ENCODE measurements around the gene PTPRR. TPM values are rescaled to one million over a fixed set of nuclear protein-coding genes. Genes with fewer than 3 reads are reported as not detected.

The PTPRR gene
- total and polyA plus RNA-seq, 2 donors (not counting 3 experiments of a cell fraction or from before 2014, with no cell fraction given): 0.46 to 1.1 TPM

- no peak overlapping the region for H2AFZ ChIP-seq (ENCODE audit: low read depth, low read length)
- no peak for FAIRE-seq
- no peaks in the 10 kb centered on the region for H3K79me2 ChIP-seq (ENCODE audit: control insufficient read depth, insufficient read depth, low read length)
- no peaks in the 10 kb centered on the region for H3K4me1 ChIP-seq (ENCODE audit: control insufficient read depth, extremely low read depth, insufficient read depth, low read length)
- dilution Hi-C loops (cut with MboI; ENCODE audit: extremely low pct_ligation_motif_present, low sequenced_read_pairs) (no loop called here), intact Hi-C loops (cut with micrococcal nuclease) (no loop called here)
- no peaks in the 10 kb centered on the region for H3K9me3 ChIP-seq (replicated peaks; ENCODE audit: control insufficient read depth, insufficient read depth, low read length)
- H3K4me3 ChIP-seq (replicated peaks in 1 of 3; ENCODE audit: insufficient read depth in 1 of 3, low read depth in 1 of 3, low read length in 3 of 3): no peak overlapping the region
- ChIA-PET CTCF (no interaction called here), POLR2A (no interaction called here)
- no peak overlapping the region for H3K27ac ChIP-seq (ENCODE audit: insufficient read depth, low read depth, low read length)
- H3K4me2 ChIP-seq (ENCODE audit: insufficient read depth, low read length): no peak overlapping the region
- H3K36me3 ChIP-seq (ENCODE audit: control insufficient read depth in 2 of 2, extremely low read depth in 1 of 2, insufficient read depth in 2 of 2, low read length in 2 of 2): no peaks in the 10 kb centered on the region
- DNase-seq (ENCODE audit: low read depth, low spot score): no peak
- no peaks in the 10 kb centered on the region for H3K9me1 ChIP-seq (replicated peaks; ENCODE audit: control insufficient read depth, extremely low read depth, insufficient read depth, low read length)
- no TSS peak for BruUV-seq (replicated peaks)
- peaks cover 3 to 4% of the 10 kb centered on the region in 2 experiments for H3K27me3 ChIP-seq (ENCODE audit: control insufficient read depth in 2 of 2, insufficient read depth in 2 of 2, low read length in 2 of 2)
- H4K20me1 ChIP-seq (replicated peaks; ENCODE audit: control insufficient read depth, extremely low read depth, insufficient read depth, low read length): no peaks in the 10 kb centered on the region
- TF ChIP-seq POLR2A (IDR thresholded peaks at IDR 0.05; ENCODE audit: low read depth, low read length): no peak
- TF ChIP-seq MAX (IDR thresholded peaks at IDR 0.05; ENCODE audit: insufficient read depth, insufficient read length): no peak
- TF ChIP-seq CTCF (IDR thresholded peaks at IDR 0.05; ENCODE audit: extremely low read depth in 1 of 2, insufficient read depth in 1 of 2, low read depth in 1 of 2, low read length in 2 of 2): no peak
- no peak for TF ChIP-seq EZH2 (IDR thresholded peaks at IDR 0.05; ENCODE audit: borderline replicate concordance, low read depth, low read length, severe bottlenecking)
- TF ChIP-seq FOS (IDR thresholded peaks at IDR 0.05; ENCODE audit: borderline replicate concordance, insufficient read depth, low read length): no peak
- H3K9ac ChIP-seq (replicated peaks; ENCODE audit: extremely low read depth, insufficient read depth, low read length): no peak overlapping the region
These were observed 113.7 kb downstream of the PTPRR start for GRCh38 chr12:70806827-70807226.

- no TSS peak for BruUV-seq (replicated peaks)
- intact Hi-C loops (cut with micrococcal nuclease): no loop called here
- Histone ChIP-seq H3K9me1 (replicated peaks; ENCODE audit: control insufficient read depth, extremely low read depth, insufficient read depth, low read length) (no peaks in the 10 kb centered on the region), H3K4me3 (replicated peaks in 1 of 3; ENCODE audit: insufficient read depth in 1 of 3, low read depth in 1 of 3, low read length in 3 of 3) (no peak overlapping the region), H3K9me3 (replicated peaks; ENCODE audit: control insufficient read depth, insufficient read depth, low read length) (no peaks in the 10 kb centered on the region), H3K79me2 (ENCODE audit: control insufficient read depth, insufficient read depth, low read length) (no peaks in the 10 kb centered on the region), H3K27ac (ENCODE audit: insufficient read depth, low read depth, low read length) (no peak overlapping the region), H4K20me1 (replicated peaks; ENCODE audit: control insufficient read depth, extremely low read depth, insufficient read depth, low read length) (no peaks in the 10 kb centered on the region), H3K4me1 (ENCODE audit: control insufficient read depth, extremely low read depth, insufficient read depth, low read length) (no peaks in the 10 kb centered on the region), H3K36me3 (ENCODE audit: control insufficient read depth in 2 of 2, extremely low read depth in 1 of 2, insufficient read depth in 2 of 2, low read length in 2 of 2) (no peaks in the 10 kb centered on the region), H3K4me2 (ENCODE audit: insufficient read depth, low read length) (no peak overlapping the region), H3K9ac (replicated peaks; ENCODE audit: extremely low read depth, insufficient read depth, low read length) (no peak overlapping the region), H2AFZ (ENCODE audit: low read depth, low read length) (no peak overlapping the region), H3K27me3 (ENCODE audit: control insufficient read depth in 2 of 2, insufficient read depth in 2 of 2, low read length in 2 of 2) (peaks cover 3 to 4% of the 10 kb centered on the region in 2 experiments)
- ChIA-PET POLR2A (no interaction called here), CTCF (no interaction called here)
- no peak for DNase-seq (ENCODE audit: low read depth, low spot score)
- dilution Hi-C loops (cut with MboI; ENCODE audit: extremely low pct_ligation_motif_present, low sequenced_read_pairs): no loop called here
- no peak for FAIRE-seq
- TF ChIP-seq GATA2 (IDR thresholded peaks at IDR 0.05; ENCODE audit: insufficient read depth, insufficient read length, low read depth, low read length) (no peak), EZH2 (IDR thresholded peaks at IDR 0.05; ENCODE audit: borderline replicate concordance, low read depth, low read length, severe bottlenecking) (no peak), CTCF (IDR thresholded peaks at IDR 0.05; ENCODE audit: extremely low read depth in 1 of 2, insufficient read depth in 1 of 2, low read depth in 1 of 2, low read length in 2 of 2) (no peak), POLR2A (IDR thresholded peaks at IDR 0.05; ENCODE audit: low read depth, low read length) (no peak), MYC (IDR thresholded peaks at IDR 0.05; ENCODE audit: low read depth, low read length) (no peak), POLR2AphosphoS5 (IDR thresholded peaks at IDR 0.05; ENCODE audit: insufficient read depth, low read depth, low read length) (no peak), FOS (IDR thresholded peaks at IDR 0.05; ENCODE audit: borderline replicate concordance, insufficient read depth, low read length) (no peak), JUN (IDR thresholded peaks at IDR 0.05; ENCODE audit: borderline replicate concordance, insufficient read depth, insufficient read length, low read depth) (no peak), MAX (IDR thresholded peaks at IDR 0.05; ENCODE audit: insufficient read depth, insufficient read length) (no peak)
These were observed 114.5 kb downstream of the PTPRR start for GRCh38 chr12:70806043-70806442.
